ENCODE results near the gene SCARB1. TPM values are rescaled to one million over a fixed set of nuclear protein-coding genes. Genes with fewer than 3 reads are reported as not detected.

SCARB1 gene
- total RNA-seq, 1 experiment from 2014 or later = 106 TPM

DNA sequence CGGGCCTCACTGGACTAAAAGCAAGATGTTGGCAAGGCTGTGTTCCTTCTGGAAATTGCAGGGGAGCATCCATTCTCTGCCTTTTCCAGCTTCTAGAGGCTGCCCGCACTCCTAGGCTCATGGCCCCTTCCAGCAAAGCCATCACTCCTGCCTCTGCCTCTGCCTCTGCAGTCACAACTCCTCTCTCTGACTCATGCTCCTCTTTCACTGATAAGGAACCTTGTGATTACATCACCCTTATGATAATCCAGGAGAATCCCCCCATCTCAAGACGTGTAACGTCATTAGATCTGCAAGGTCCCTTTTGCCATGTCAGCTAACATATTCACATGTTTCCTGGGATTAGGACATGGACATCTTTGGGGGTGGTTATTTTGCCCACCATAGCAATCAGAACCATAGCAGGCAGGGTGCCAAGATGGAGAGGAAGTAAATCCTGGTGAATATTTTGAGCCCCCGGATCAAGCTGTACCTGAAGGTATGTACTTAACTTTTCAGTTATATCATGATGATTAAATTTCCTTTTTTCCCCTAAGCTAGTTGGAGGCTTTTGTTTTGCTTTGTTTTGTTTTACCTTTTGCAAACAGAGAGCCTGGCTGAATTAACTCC, 123.6 kb downstream of the SCARB1 start:
- Mint-ChIP-seq H3K9me3 (ENCODE audit: unreplicated experiment) (no peaks in the 10 kb centered on the region), H3K4me3 (ENCODE audit: unreplicated experiment) (no peak overlapping the region), H3K36me3 (ENCODE audit: insufficient read depth, unreplicated experiment) (no peaks in the 10 kb centered on the region), H3K27ac (ENCODE audit: unreplicated experiment) (no peak overlapping the region), H3K27me3 (ENCODE audit: insufficient read depth, unreplicated experiment) (no peaks in the 10 kb centered on the region), H3K4me1 (ENCODE audit: low read depth, unreplicated experiment) (no peaks in the 10 kb centered on the region)
- ChIA-PET POLR2A (no interaction called here), CTCF (no interaction called here)
- Histone ChIP-seq H3K9me3 (0 out of 2 replicates have a peak, but pooled peaks cover 8% of the 10 kb centered on the region), H3K27me3 (replicated peaks; ENCODE audit: control insufficient read depth, insufficient read depth, low read length) (no peaks in the 10 kb centered on the region), H3K4me3 (ENCODE audit: low read depth, low read length) (no peak overlapping the region), H3K36me3 (ENCODE audit: control insufficient read depth, insufficient read depth, low read length) (no peaks in the 10 kb centered on the region), H3K4me1 (no peaks in the 10 kb centered on the region)
- DNase-seq = no peak
- TF ChIP-seq, protein P1, sequence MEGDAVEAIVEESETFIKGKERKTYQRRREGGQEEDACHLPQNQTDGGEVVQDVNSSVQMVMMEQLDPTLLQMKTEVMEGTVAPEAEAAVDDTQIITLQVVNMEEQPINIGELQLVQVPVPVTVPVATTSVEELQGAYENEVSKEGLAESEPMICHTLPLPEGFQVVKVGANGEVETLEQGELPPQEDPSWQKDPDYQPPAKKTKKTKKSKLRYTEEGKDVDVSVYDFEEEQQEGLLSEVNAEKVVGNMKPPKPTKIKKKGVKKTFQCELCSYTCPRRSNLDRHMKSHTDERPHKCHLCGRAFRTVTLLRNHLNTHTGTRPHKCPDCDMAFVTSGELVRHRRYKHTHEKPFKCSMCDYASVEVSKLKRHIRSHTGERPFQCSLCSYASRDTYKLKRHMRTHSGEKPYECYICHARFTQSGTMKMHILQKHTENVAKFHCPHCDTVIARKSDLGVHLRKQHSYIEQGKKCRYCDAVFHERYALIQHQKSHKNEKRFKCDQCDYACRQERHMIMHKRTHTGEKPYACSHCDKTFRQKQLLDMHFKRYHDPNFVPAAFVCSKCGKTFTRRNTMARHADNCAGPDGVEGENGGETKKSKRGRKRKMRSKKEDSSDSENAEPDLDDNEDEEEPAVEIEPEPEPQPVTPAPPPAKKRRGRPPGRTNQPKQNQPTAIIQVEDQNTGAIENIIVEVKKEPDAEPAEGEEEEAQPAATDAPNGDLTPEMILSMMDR (IDR thresholded peaks at IDR 0.05; ENCODE audit: insufficient read depth in 1 of 2, low read depth in 1 of 2, low read length in 1 of 2, severe bottlenecking in 1 of 2, unreplicated experiment in 1 of 2) = no peak
- no TSS peak for BruUV-seq (replicated peaks)
- intact Hi-C loops (cut with micrococcal nuclease; ENCODE audit: unreplicated experiment) = no loop called here

- ChIA-PET CTCF (no interaction called here), POLR2A (no interaction called here)
- Mint-ChIP-seq H3K36me3 (ENCODE audit: insufficient read depth, unreplicated experiment) (no peaks in the 10 kb centered on the region), H3K27ac (ENCODE audit: unreplicated experiment) (no peak overlapping the region), H3K9me3 (ENCODE audit: unreplicated experiment) (no peaks in the 10 kb centered on the region), H3K27me3 (ENCODE audit: insufficient read depth, unreplicated experiment) (no peaks in the 10 kb centered on the region), H3K4me1 (ENCODE audit: low read depth, unreplicated experiment) (no peaks in the 10 kb centered on the region), H3K4me3 (ENCODE audit: unreplicated experiment) (no peak overlapping the region)
- intact Hi-C loops (cut with micrococcal nuclease; ENCODE audit: unreplicated experiment) = no loop called here
- Histone ChIP-seq H3K36me3 (ENCODE audit: control insufficient read depth, insufficient read depth, low read length) (no peaks in the 10 kb centered on the region), H3K9me3 (0 out of 2 replicates have a peak, but pooled peaks cover 8% of the 10 kb centered on the region), H3K4me1 (no peaks in the 10 kb centered on the region), H3K4me3 (ENCODE audit: low read depth, low read length) (no peak overlapping the region), H3K27me3 (replicated peaks; ENCODE audit: control insufficient read depth, insufficient read depth, low read length) (no peaks in the 10 kb centered on the region)
- no peak for DNase-seq
- no TSS peak for BruUV-seq (replicated peaks)
- TF ChIP-seq, protein P1 (IDR thresholded peaks at IDR 0.05; ENCODE audit: insufficient read depth in 1 of 2, low read depth in 1 of 2, low read length in 1 of 2, severe bottlenecking in 1 of 2, unreplicated experiment in 1 of 2) = no peak
Measured at GRCh38 chr12:124738636-124739467, 124.8 kb downstream of the SCARB1 start.

DNA sequence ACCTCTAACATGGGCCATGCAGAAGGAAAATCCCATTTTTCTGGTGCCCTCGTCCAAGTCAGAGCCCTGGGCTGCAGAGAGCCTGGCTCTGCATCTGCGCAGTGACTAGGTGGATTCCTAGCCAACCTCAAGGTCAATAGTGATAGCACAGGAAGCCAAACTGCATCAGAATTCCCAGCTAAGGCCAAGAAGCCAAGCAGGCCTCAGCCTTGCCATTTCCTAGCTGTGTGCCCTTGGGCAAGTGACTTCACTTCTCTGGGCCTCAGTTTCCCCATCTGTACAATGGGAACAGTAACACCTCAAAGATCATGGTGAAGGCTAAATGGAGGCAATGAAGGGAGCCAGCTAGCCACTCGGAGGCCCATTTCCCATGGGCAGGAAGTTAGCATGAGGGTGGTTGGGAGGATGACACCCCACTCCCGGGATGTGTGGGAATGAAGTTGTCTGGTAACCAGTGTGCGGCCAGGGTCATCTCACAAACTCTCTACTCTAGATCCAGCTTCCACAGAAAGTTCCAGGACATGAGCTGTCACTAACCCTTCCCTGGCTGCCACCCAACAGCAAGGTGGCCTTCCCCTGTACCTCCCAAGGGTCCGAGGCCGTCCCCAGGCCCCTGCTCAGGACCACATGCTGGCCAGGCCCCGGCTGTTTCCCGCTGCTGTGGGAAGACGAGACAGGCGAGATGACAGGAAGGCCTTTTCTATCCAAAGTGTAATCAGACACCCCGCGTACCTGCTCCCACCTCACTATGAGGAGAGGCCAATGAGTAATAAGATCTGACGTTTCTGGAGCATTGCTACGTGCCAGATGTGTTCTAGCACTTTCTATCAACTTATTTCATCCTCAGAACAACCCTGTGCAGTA, 125.7 kb downstream of the SCARB1 start:
- no peak overlapping the region for H3K27ac Mint-ChIP-seq (ENCODE audit: unreplicated experiment)
- CTCF ChIA-PET = no interaction called here

More for the DNA sequence above, 125.7 kb downstream of the SCARB1 start:
- Histone ChIP-seq H3K4me1 (peaks cover 2% of the 10 kb centered on the region), H3K27me3 (replicated peaks; ENCODE audit: control insufficient read depth, insufficient read depth, low read length) (no peaks in the 10 kb centered on the region), H3K4me3 (ENCODE audit: low read depth, low read length) (no peak overlapping the region), H3K9me3 (0 out of 2 replicates have a peak, but pooled peaks cover 8% of the 10 kb centered on the region), H3K36me3 (ENCODE audit: control insufficient read depth, insufficient read depth, low read length) (no peaks in the 10 kb centered on the region)
- Mint-ChIP-seq H3K4me3 (ENCODE audit: unreplicated experiment) (no peak overlapping the region), H3K27me3 (ENCODE audit: insufficient read depth, unreplicated experiment) (no peaks in the 10 kb centered on the region), H3K9me3 (ENCODE audit: unreplicated experiment) (no peaks in the 10 kb centered on the region), H3K36me3 (ENCODE audit: insufficient read depth, unreplicated experiment) (no peaks in the 10 kb centered on the region), H3K4me1 (ENCODE audit: low read depth, unreplicated experiment) (peaks cover 3% of the 10 kb centered on the region)
- intact Hi-C loops (cut with micrococcal nuclease; ENCODE audit: unreplicated experiment) = no loop called here
- POLR2A ChIA-PET = no interaction called here
- no peak for DNase-seq
- TF ChIP-seq, protein P1 (IDR thresholded peaks at IDR 0.05; ENCODE audit: insufficient read depth in 1 of 2, low read depth in 1 of 2, low read length in 1 of 2, severe bottlenecking in 1 of 2, unreplicated experiment in 1 of 2) = no peak
- no TSS peak for BruUV-seq (replicated peaks)
